CD4-positive, alpha-beta T cell treated with Interleukin-6 at 100 ng/mL for 8 hours (primary cell): Measurements from ENCODE around the gene EPHX1.
"Not testable (repeated sequence)": the region's sequence is repeated elsewhere in the genome, so short reads cannot be mapped to it uniquely, and the experiment has no call there.

Experiments
- DNase-seq: peaks from one replicate; pipeline ENCODE4 v3.0.0-alpha.2; 2020; ENCODE audit warnings: mixed read lengths, low spot score

Gene EPHX1

GRCh38 chr1:225777583-225778336, 32.2 kb upstream of the EPHX1 start, which contains the start of gene SRP9:
TSS of gene SRP9 (plus strand) at chr1:225777826. CDS start at chr1:225777941, 115 bp downstream.
- peak; percentile 99 for DNase-seq

- no peak for DNase-seq
Measured at GRCh38 chr1:225778337-225778669, 31.6 kb upstream of the EPHX1 start.

GRCh38 chr1:225779165-225779564, 30.8 kb upstream of the EPHX1 start:
- DNase-seq = not testable (repeated sequence)

GRCh38 chr1:225780134-225780533, 29.8 kb upstream of the EPHX1 start:
- no peak for DNase-seq

- no peak for DNase-seq
Measured at GRCh38 chr1:225780630-225781029, 29.3 kb upstream of the EPHX1 start.

- DNase-seq = not testable (repeated sequence)
Measured at GRCh38 chr1:225789142-225789541, 20.8 kb upstream of the EPHX1 start.

GRCh38 chr1:225794954-225795353, 15.0 kb upstream of the EPHX1 start:
- no peak for DNase-seq

GRCh38 chr1:225796097-225796496, 13.8 kb upstream of the EPHX1 start:
- DNase-seq = not testable (repeated sequence)

GRCh38 chr1:225801146-225801545, 8.8 kb upstream of the EPHX1 start:
- DNase-seq = not testable (repeated sequence)

GRCh38 chr1:225806249-225806648, 3.7 kb upstream of the EPHX1 start:
- no peak for DNase-seq

- not testable (repeated sequence) for DNase-seq
Measured at GRCh38 chr1:225806736-225807135, 3.2 kb upstream of the EPHX1 start.

- no peak for DNase-seq
Measured at GRCh38 chr1:225808136-225808535, 1.8 kb upstream of the EPHX1 start.

- DNase-seq = not testable (repeated sequence)
Measured at GRCh38 chr1:225810579-225811538, 935 bp downstream of the EPHX1 start.

GRCh38 chr1:225811622-225812487, 1.9 kb downstream of the EPHX1 start:
- no peak for DNase-seq

GRCh38 chr1:225812488-225813213, 2.7 kb downstream of the EPHX1 start:
- no peak for DNase-seq

- no peak for DNase-seq
Measured at GRCh38 chr1:225813214-225813964, 3.5 kb downstream of the EPHX1 start.

- no peak for DNase-seq
Measured at GRCh38 chr1:225814381-225814780, 4.5 kb downstream of the EPHX1 start.

- not testable (repeated sequence) for DNase-seq
Measured at GRCh38 chr1:225815090-225815489, 5.2 kb downstream of the EPHX1 start.

- no peak for DNase-seq
Measured at GRCh38 chr1:225815526-225816178, 5.7 kb downstream of the EPHX1 start.
